CD14-positive monocyte (primary cell): Measurements from ENCODE around the gene CSPG4. TPM values are rescaled to one million over a fixed set of nuclear protein-coding genes. Genes with fewer than 3 reads are reported as not detected.

Experiments used
- DNase-seq, 3 donors: peaks; one replicate each; pipeline ENCODE4 v3.0.0-alpha.2; 2011 to 2022
- H2AFZ ChIP-seq: 2 replicates; pipeline ENCODE4 v1.6.0; 2012; ENCODE audit warnings: mild to moderate bottlenecking, low read depth, low read length, inconsistent platforms; ENCODE audit not compliant: insufficient read depth, poor library complexity, severe bottlenecking
- H3K27ac ChIP-seq, 2 donors: 1 replicate in 1 of 2; 2 replicates in 1 of 2; pipeline ENCODE4 v1.5.1; 2012 to 2013; ENCODE audit warnings: low read length in 2 of 2, control low read depth in 1 of 2, inconsistent platforms in 1 of 2, low read depth in 1 of 2, mild to moderate bottlenecking in 1 of 2
- H3K27me3 ChIP-seq, 2 donors: one replicate each; pipeline versions ENCODE4 v1.6.0 to v1.6.1; 2011 to 2013; ENCODE audit warnings: low read length in 2 of 2; ENCODE audit not compliant: control insufficient read depth in 2 of 2, insufficient read depth in 2 of 2
- H3K36me3 ChIP-seq, 2 donors: replicated peaks in 1 of 2; 1 replicate in 1 of 2; 2 replicates in 1 of 2; pipeline versions ENCODE4 v1.5.1 to v1.6.1; 2012 to 2013; ENCODE audit warnings: low read length in 2 of 2, control low read depth in 1 of 2, inconsistent platforms in 1 of 2, mild to moderate bottlenecking in 1 of 2; ENCODE audit not compliant: insufficient read depth in 2 of 2, control insufficient read depth in 1 of 2
- H3K4me1 ChIP-seq, 2 donors: 1 replicate in 1 of 2; 2 replicates in 1 of 2; pipeline versions ENCODE4 v1.5.1 to v1.6.1; 2012 to 2013; ENCODE audit warnings: low read length in 2 of 2, control low read depth in 1 of 2, inconsistent platforms in 1 of 2, mild to moderate bottlenecking in 1 of 2, moderate library complexity in 1 of 2; ENCODE audit not compliant: insufficient read depth in 2 of 2, control insufficient read depth in 1 of 2
- H3K4me2 ChIP-seq: replicated peaks from 2 replicates; pipeline ENCODE3; 2012; ENCODE audit warnings: low read length, moderate library complexity, mild to moderate bottlenecking; ENCODE audit not compliant: poor library complexity, severe bottlenecking; ENCODE audit errors: extremely low read depth
- H3K4me3 ChIP-seq, 3 experiments: fragments of 200-600 bp in 1 of 3; sonication (generic) in 1 of 3; replicated peaks in 1 of 3; 1 replicate in 2 of 3; 2 replicates in 1 of 3; pipeline ENCODE4 v1.5.1; 2011 to 2013; ENCODE audit warnings: low read length in 3 of 3, mild to moderate bottlenecking in 3 of 3, control low read depth in 2 of 3, low read depth in 2 of 3, inconsistent platforms in 1 of 3, moderate library complexity in 1 of 3
- H3K79me2 ChIP-seq: 2 replicates; pipeline ENCODE4 v1.6.0; 2012; ENCODE audit warnings: mild to moderate bottlenecking, control low read depth, inconsistent platforms, low read length, moderate library complexity; ENCODE audit not compliant: insufficient read depth
- H3K9ac ChIP-seq: 2 replicates; pipeline ENCODE4 v1.6.0; 2017; ENCODE audit warnings: low read length, mild to moderate bottlenecking; ENCODE audit not compliant: insufficient read depth, poor library complexity, severe bottlenecking
- H3K9me3 ChIP-seq, 2 donors: replicated peaks in 1 of 2; 1 replicate in 1 of 2; 2 replicates in 1 of 2; pipeline versions ENCODE4 v1.5.1 to v1.6.1; 2012 to 2013; ENCODE audit warnings: low read length in 2 of 2, control low read depth in 1 of 2; ENCODE audit not compliant: control insufficient read depth in 1 of 2, insufficient read depth in 1 of 2
- H4K20me1 ChIP-seq: 2 replicates; pipeline ENCODE4 v1.6.0; 2012; ENCODE audit warnings: mild to moderate bottlenecking, low read length, control low read depth, moderate library complexity; ENCODE audit not compliant: insufficient read depth
- H3K27ac Mint-ChIP-seq, 7 donors: one replicate each; pipeline ENCODE4 v1.8.0; 2020; ENCODE audit warnings: mild to moderate bottlenecking in 7 of 7, mixed read lengths in 7 of 7, moderate library complexity in 6 of 7, inconsistent platforms in 2 of 7
- H3K27me3 Mint-ChIP-seq, 3 donors: one replicate each; pipeline ENCODE4 v1.8.0; 2021 to 2022; ENCODE audit warnings: low read depth in 3 of 3, mild to moderate bottlenecking in 3 of 3, mixed read lengths in 3 of 3, moderate library complexity in 3 of 3, inconsistent platforms in 1 of 3
- H3K36me3 Mint-ChIP-seq, 2 donors: one replicate each; pipeline ENCODE4 v1.8.0; 2020; ENCODE audit warnings: mixed read lengths in 2 of 2, inconsistent platforms in 1 of 2, mild to moderate bottlenecking in 1 of 2
- H3K4me1 Mint-ChIP-seq: one replicate; pipeline ENCODE4 v1.8.0; 2020; ENCODE audit warnings: mild to moderate bottlenecking, mixed read lengths
- H3K4me3 Mint-ChIP-seq, 2 donors: one replicate each; pipeline ENCODE4 v1.8.0; 2020; ENCODE audit warnings: mild to moderate bottlenecking in 2 of 2, mixed read lengths in 2 of 2, moderate library complexity in 1 of 2
- H3K9me3 Mint-ChIP-seq, 7 donors: one replicate each; pipeline ENCODE4 v1.8.0; 2020 to 2022; ENCODE audit warnings: mixed read lengths in 7 of 7, mild to moderate bottlenecking in 6 of 7, moderate library complexity in 6 of 7, inconsistent platforms in 2 of 7
- WGBS: methylation state at CpG from one replicate; pipeline ENCODE4 v1.1.5; 2013; ENCODE audit warnings: missing lambda C conversion rate; ENCODE audit not compliant: insufficient coverage; 5-methylcytosine and 5-hydroxymethylcytosine counted together
- intact Hi-C, 2 donors: fragments of 100-400 bp; cut with micrococcal nuclease; formaldehyde crosslinking; loops; one replicate each; pipeline versions ENCODE4 v1.15.0 to v1.15.1; 2023
- polyA plus RNA-seq, 3 donors: library from polyadenylated mRNA; depleted of rRNA in 1 of 3; unstranded in 2 of 3; stranded (reverse) in 1 of 3; fragments of 300-500 nt in 2 of 3; fragments of >200 nt in 1 of 3; fragmentation: Illumina TruSeq in 2 of 3; gene quantifications; 1 replicate in 2 of 3; 2 replicates in 1 of 3; pipeline ENCODE4 v1.2.3, GENCODE V29; 2012 to 2021
- TF ChIP-seq, protein P1 (sequence below): fragments of 200-600 bp; IDR thresholded peaks from one replicate; pipeline ENCODE4 v1.8.0; 2022; ENCODE audit warnings: antibody characterized with exemption, mild to moderate bottlenecking

The CSPG4 gene
- polyA plus RNA-seq, 3 donors = not detected

DNA sequence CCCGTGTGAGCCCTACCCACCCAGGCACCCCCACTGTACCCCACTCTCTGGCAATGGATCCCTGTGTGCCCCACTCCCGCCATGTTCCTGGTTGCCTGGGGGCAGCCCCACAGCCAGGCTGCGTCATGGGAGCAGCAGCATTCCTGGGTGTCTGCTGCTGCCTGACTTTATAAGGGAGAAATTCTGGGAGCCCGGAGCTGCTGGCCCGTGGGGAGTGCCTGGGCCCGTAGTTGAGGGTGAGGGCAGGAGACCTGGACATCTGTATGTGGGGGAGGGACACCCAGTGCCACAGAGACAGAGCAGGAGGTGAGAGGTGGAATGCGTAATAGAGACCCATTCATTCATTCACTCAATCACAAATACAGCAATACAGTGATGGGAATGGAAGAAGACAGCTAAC, 15.1 kb downstream of the CSPG4 start:
- Mint-ChIP-seq H3K27me3 (peaks cover 42 to 47% (median 42%) of the 10 kb centered on the region in 3 donors), H3K27ac (no peak overlapping the region), H3K4me3 (peak overlapping the region in 1 of 2 donors; percentile 13), H3K36me3 (peaks cover 0 to 2% of the 10 kb centered on the region in 2 donors), H3K9me3 (peaks cover 0 to 3% (median 0%) of the 10 kb centered on the region in 7 donors), H3K4me1 (peaks cover 56% of the 10 kb centered on the region)
- Histone ChIP-seq H3K27ac (no peak overlapping the region), H3K4me2 (no peak overlapping the region), H3K27me3 (peaks cover 4 to 36% of the 10 kb centered on the region in 2 donors), H4K20me1 (no peaks in the 10 kb centered on the region), H2AFZ (no peak overlapping the region), H3K36me3 (no peaks in the 10 kb centered on the region), H3K79me2 (no peaks in the 10 kb centered on the region), H3K9me3 (no peaks in the 10 kb centered on the region), H3K4me1 (peaks cover 48 to 53% of the 10 kb centered on the region in 2 donors), H3K4me3 (no peak overlapping the region), H3K9ac (no peak overlapping the region)
- 95% methylated on average over 6 of the region's 7 CpGs for WGBS
- intact Hi-C loops = no loop called here
- no peak for DNase-seq
- TF ChIP-seq, protein P1, sequence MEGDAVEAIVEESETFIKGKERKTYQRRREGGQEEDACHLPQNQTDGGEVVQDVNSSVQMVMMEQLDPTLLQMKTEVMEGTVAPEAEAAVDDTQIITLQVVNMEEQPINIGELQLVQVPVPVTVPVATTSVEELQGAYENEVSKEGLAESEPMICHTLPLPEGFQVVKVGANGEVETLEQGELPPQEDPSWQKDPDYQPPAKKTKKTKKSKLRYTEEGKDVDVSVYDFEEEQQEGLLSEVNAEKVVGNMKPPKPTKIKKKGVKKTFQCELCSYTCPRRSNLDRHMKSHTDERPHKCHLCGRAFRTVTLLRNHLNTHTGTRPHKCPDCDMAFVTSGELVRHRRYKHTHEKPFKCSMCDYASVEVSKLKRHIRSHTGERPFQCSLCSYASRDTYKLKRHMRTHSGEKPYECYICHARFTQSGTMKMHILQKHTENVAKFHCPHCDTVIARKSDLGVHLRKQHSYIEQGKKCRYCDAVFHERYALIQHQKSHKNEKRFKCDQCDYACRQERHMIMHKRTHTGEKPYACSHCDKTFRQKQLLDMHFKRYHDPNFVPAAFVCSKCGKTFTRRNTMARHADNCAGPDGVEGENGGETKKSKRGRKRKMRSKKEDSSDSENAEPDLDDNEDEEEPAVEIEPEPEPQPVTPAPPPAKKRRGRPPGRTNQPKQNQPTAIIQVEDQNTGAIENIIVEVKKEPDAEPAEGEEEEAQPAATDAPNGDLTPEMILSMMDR = no peak

DNA sequence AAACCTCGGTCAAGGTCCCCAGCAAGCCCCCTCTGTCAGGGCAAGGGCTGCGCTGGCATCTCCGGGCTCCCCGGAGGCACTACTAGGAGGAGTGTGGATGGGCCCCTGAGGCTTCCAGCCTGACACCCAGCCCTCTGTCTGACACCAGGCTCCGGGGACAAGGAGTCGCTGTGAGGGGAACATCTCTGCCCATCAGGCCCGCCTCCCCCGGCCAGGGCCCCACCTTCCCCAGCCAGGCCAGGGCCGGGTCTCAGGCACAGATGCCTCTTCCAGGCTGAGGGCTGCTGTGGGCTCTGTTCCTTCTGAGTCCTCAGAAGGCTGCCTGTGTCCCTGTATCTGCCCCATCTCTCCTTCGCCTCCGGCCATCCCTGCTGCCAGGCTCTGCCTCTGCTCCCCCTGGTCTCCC, 15.8 kb downstream of the CSPG4 start:
- no peak overlapping the region for H3K4me2 ChIP-seq
- H3K36me3 ChIP-seq = no peaks in the 10 kb centered on the region
- H3K27ac ChIP-seq = no peak overlapping the region
- H2AFZ ChIP-seq = no peak overlapping the region
- TF ChIP-seq, protein P1 = no peak
- no peaks in the 10 kb centered on the region for H3K9me3 ChIP-seq
- H4K20me1 ChIP-seq = no peaks in the 10 kb centered on the region
- intact Hi-C loops = no loop called here
- Mint-ChIP-seq H3K27me3 (peaks cover 44 to 48% (median 46%) of the 10 kb centered on the region in 3 donors), H3K27ac (no peak overlapping the region), H3K36me3 (peaks cover 0 to 2% of the 10 kb centered on the region in 2 donors), H3K9me3 (peaks cover 0 to 3% (median 0%) of the 10 kb centered on the region in 7 donors), H3K4me3 (no peak overlapping the region), H3K4me1 (peaks cover 57% of the 10 kb centered on the region)
- WGBS = 80% methylated on average over 11 of the region's 11 CpGs
- H3K9ac ChIP-seq = no peak overlapping the region
- DNase-seq = no peak
- H3K27me3 ChIP-seq = peaks cover 4 to 36% of the 10 kb centered on the region in 2 donors
- H3K4me1 ChIP-seq = peaks cover 48 to 53% of the 10 kb centered on the region in 2 donors
- no peak overlapping the region for H3K4me3 ChIP-seq
- no peaks in the 10 kb centered on the region for H3K79me2 ChIP-seq
